Measurements from ENCODE around the gene OXNAD1.

The OXNAD1 gene

GRCh38 chr3:16313886-16314645 is 49.1 kb downstream of the OXNAD1 start:
- peaks cover 48% of the 10 kb centered on the region for H3K36me3 ChIP-seq (replicated peaks)
- no peak overlapping the region for H3K27ac ChIP-seq
- in situ Hi-C loops (cut with HindIII; ENCODE audit: low pct_ligation_motif_present, low sequenced_read_pairs), result no loop called here

GRCh38 chr3:16315623-16316022 is 50.6 kb downstream of the OXNAD1 start:
- in situ Hi-C loops (cut with HindIII; ENCODE audit: low pct_ligation_motif_present, low sequenced_read_pairs), result no loop called here

More at GRCh38 chr3:16313886-16314645, 49.1 kb downstream of the OXNAD1 start:
- Histone ChIP-seq H3K27me3 (replicated peaks) (no peaks in the 10 kb centered on the region), H3K4me3 (ENCODE audit: low read depth, low read length) (no peak overlapping the region)
- TF ChIP-seq, protein P1, sequence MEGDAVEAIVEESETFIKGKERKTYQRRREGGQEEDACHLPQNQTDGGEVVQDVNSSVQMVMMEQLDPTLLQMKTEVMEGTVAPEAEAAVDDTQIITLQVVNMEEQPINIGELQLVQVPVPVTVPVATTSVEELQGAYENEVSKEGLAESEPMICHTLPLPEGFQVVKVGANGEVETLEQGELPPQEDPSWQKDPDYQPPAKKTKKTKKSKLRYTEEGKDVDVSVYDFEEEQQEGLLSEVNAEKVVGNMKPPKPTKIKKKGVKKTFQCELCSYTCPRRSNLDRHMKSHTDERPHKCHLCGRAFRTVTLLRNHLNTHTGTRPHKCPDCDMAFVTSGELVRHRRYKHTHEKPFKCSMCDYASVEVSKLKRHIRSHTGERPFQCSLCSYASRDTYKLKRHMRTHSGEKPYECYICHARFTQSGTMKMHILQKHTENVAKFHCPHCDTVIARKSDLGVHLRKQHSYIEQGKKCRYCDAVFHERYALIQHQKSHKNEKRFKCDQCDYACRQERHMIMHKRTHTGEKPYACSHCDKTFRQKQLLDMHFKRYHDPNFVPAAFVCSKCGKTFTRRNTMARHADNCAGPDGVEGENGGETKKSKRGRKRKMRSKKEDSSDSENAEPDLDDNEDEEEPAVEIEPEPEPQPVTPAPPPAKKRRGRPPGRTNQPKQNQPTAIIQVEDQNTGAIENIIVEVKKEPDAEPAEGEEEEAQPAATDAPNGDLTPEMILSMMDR (IDR thresholded peaks at IDR 0.05; ENCODE audit: low read depth, low read length, missing control alignments), result no peak
- DNase-seq, result no peak

GRCh38 chr3:16316396-16316795 is 51.4 kb downstream of the OXNAD1 start:
- Histone ChIP-seq H3K27ac (no peak overlapping the region), H3K4me3 (ENCODE audit: low read depth, low read length) (no peak overlapping the region), H3K36me3 (replicated peaks) (peaks cover 67% of the 10 kb centered on the region), H3K27me3 (replicated peaks) (no peaks in the 10 kb centered on the region)
- DNase-seq, result no peak
- in situ Hi-C loops (cut with HindIII; ENCODE audit: low pct_ligation_motif_present, low sequenced_read_pairs), result no loop called here
- TF ChIP-seq, protein P1 (IDR thresholded peaks at IDR 0.05; ENCODE audit: low read depth, low read length, missing control alignments), result no peak

More at GRCh38 chr3:16315623-16316022, 50.6 kb downstream of the OXNAD1 start:
- TF ChIP-seq, protein P1 (IDR thresholded peaks at IDR 0.05; ENCODE audit: low read depth, low read length, missing control alignments), result no peak
- Histone ChIP-seq H3K27ac (no peak overlapping the region), H3K36me3 (replicated peaks) (peaks cover 62% of the 10 kb centered on the region), H3K4me3 (ENCODE audit: low read depth, low read length) (no peak overlapping the region), H3K27me3 (replicated peaks) (no peaks in the 10 kb centered on the region)
- DNase-seq, result no peak

DNA sequence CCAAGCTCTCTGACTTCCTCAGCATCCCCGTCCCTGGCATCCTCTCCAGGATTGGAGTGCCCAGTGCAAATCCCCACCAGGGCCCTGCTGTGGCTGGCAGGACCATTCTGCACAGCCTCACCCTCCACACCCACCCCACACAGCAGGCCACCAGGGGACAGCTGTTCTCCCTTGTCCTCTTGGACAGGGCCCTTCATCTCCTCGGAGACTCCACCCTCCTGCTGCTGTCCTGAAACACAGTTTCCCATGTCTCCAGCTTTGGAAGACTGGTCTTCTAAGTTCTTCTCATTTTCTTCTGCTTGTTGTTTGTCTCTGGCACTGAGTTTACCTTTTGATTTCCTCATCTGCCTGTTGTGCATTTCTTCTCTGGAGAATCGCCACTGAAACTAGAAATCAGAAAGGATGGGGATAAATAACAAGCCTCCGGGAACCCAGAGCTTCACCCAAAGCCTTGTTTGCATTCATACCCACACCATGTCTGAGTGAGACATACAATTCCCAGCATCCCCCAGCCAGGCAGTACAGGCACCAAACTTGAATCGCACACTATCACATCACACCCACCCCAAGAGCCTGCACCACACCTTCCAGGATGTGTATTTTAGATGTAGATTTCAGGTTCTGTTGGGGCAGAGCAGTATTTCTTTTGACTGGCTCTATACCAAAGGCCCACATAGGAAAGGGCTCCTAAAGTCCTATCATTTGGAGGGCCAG is 52.0 kb downstream of the OXNAD1 start:
- in situ Hi-C loops (cut with HindIII; ENCODE audit: low pct_ligation_motif_present, low sequenced_read_pairs), result no loop called here
- peaks cover 72% of the 10 kb centered on the region for H3K36me3 ChIP-seq (replicated peaks)
- TF ChIP-seq, protein P1 (IDR thresholded peaks at IDR 0.05; ENCODE audit: low read depth, low read length, missing control alignments), result no peak

GRCh38 chr3:16317561-16317945 is 52.5 kb downstream of the OXNAD1 start:
- TF ChIP-seq, protein P1 (IDR thresholded peaks at IDR 0.05; ENCODE audit: low read depth, low read length, missing control alignments), result no peak
- H3K27ac ChIP-seq, result no peak overlapping the region
- peaks cover 77% of the 10 kb centered on the region for H3K36me3 ChIP-seq (replicated peaks)
- in situ Hi-C loops (cut with HindIII; ENCODE audit: low pct_ligation_motif_present, low sequenced_read_pairs), result no loop called here
- no peak overlapping the region for H3K4me3 ChIP-seq (ENCODE audit: low read depth, low read length)
- no peaks in the 10 kb centered on the region for H3K27me3 ChIP-seq (replicated peaks)
- no peak for DNase-seq

More for the DNA sequence above, 52.0 kb downstream of the OXNAD1 start:
- DNase-seq, result no peak
- H3K27me3 ChIP-seq (replicated peaks), result no peaks in the 10 kb centered on the region
- no peak overlapping the region for H3K27ac ChIP-seq
- H3K4me3 ChIP-seq (ENCODE audit: low read depth, low read length), result no peak overlapping the region
